ENCODE results near the gene STX4. TPM values are rescaled to one million over a fixed set of nuclear protein-coding genes. Genes with fewer than 3 reads are reported as not detected.
A peak's percentile ranks its signal among the peaks of the same experiment; 100 is the strongest.
"Not testable (repeated sequence)": the region's sequence is repeated elsewhere in the genome, so short reads cannot be mapped to it uniquely, and the experiment has no call there.

STX4 gene
- total RNA-seq, 1 donor from 2014 or later: 26.1 TPM

DNA sequence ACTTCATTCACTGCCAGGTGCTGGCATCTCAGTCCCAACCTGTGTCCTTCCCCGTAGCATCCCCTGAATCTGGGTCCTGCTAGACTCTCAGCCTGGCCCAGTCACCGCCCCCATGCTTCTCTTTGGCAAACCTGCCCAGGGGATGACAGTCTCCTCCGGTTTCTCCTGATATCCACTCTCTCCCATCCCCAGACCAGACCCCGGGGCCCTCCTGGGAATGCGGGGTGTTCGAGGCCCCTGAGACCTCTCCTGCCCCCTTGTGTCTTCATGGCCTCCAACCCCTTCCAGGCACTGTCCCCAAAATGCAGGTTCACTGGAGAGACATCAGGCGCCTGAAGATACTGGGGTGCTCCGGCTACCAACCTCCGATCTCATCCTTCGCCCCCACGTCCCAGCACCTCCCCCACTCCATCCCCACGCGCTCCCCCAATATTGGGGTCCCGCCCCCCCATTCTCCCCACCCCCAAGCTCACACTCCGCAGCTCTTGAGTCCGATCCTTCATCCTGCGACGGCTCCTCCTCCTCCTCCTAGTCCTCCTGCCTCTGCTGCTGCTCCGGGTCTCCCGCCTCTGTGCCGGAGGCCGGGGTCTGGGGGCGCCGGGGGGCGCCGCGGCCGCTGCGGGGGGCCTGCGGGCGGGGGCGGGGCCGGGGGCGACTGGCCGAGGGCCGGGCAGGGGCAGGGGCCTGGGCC, 23.3 kb upstream of the STX4 start:
- H3K4me3 ChIP-seq (ENCODE audit: low read depth, low read length): no peak overlapping the region
- TF ChIP-seq, protein P1, sequence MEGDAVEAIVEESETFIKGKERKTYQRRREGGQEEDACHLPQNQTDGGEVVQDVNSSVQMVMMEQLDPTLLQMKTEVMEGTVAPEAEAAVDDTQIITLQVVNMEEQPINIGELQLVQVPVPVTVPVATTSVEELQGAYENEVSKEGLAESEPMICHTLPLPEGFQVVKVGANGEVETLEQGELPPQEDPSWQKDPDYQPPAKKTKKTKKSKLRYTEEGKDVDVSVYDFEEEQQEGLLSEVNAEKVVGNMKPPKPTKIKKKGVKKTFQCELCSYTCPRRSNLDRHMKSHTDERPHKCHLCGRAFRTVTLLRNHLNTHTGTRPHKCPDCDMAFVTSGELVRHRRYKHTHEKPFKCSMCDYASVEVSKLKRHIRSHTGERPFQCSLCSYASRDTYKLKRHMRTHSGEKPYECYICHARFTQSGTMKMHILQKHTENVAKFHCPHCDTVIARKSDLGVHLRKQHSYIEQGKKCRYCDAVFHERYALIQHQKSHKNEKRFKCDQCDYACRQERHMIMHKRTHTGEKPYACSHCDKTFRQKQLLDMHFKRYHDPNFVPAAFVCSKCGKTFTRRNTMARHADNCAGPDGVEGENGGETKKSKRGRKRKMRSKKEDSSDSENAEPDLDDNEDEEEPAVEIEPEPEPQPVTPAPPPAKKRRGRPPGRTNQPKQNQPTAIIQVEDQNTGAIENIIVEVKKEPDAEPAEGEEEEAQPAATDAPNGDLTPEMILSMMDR (conservative IDR thresholded peaks at IDR 0.05; ENCODE audit: low read depth, low read length): peak; percentile 10
- DNase-seq (ENCODE audit: low read depth): no peak

DNA sequence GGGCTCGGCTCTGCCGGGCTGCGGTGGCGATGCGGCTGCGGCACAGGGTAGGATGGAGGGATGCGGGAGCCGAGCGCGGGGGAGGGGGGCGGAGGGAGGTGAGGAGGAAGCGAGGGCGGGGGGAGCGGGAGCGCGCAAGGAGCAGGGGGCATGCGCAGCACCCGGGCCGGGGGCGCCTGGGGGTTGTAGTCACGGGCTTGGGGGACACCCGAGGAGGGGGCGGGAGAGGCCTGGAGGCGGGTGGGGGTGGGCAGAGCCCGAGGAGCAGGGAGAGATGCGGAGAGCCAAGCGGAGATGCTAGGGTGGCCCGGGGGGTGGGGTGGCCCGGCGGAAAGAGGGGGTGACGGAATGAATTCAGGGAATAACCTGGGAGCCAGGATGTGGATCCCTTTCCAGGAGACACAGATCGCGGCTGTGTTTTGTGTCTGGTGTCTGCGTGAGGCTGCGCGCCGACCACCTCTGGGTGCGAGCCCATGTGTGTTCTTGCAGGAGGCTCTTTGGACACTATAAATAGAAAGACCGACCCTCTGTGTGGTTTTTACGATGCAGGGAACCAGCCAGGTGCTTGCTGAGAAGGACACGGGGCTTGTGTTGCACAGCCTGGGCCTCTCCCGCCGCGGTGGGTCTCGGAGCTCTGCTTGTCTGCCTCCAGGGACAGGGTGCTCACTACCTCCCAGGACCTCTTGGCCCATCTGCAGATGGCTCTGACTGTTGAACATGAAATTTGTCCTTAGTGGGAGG, 22.6 kb upstream of the STX4 start, which contains the start of gene STX1B:
Gene STX1B (minus strand): TSS at position 54 of the 741 bp plus-strand sequence. CDS start 242 bp downstream, outside the sequence.
- DNase-seq (ENCODE audit: low read depth): no peak
- H3K4me3 ChIP-seq (ENCODE audit: low read depth, low read length): peak within 1 kb of the TSS; percentile 7
- TF ChIP-seq, protein P1 (conservative IDR thresholded peaks at IDR 0.05; ENCODE audit: low read depth, low read length): no peak

DNA sequence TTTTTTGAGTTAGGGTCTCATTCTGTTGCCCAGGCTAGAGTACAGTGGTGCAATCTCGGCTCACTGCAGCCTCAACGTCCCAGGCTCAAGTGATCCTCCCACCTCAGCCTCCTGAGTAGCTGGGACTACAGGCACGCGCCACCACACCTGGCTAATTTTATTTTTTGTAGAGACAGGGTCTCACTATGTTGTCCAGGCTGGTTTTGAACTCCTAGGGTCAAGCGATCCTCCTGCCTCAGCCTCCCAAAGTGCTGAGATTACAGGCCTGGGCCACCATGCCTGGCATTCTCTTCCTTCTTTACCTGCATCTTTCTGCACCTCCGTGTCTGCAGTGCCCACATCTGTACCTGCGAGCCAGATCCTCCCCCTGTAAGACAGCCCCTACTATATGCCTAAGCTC, 21.5 kb upstream of the STX4 start:
- not testable (repeated sequence) for H3K4me3 ChIP-seq (ENCODE audit: low read depth, low read length); DNase-seq (ENCODE audit: low read depth)

DNA sequence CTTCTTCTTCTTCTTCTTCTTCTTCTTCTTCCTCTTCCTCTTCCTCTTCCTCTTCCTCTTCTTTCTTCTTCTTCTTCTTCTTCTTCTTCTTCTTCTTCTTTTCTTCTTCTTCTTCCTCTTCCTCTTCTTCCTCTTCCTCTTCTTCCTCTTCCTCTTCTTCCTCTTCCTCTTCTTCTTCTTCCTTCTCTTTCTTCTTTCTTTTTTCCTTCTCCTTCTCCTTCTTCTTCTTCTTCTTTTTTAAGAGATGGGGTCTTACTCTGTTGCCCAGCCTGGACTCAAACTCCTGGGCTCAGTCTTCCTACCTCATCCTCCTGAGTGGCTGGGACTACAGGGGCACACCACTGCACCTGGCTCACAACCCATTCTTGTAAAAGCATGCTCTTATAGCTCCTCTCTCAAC, 20.1 kb upstream of the STX4 start:
- not testable (repeated sequence) for H3K4me3 ChIP-seq (ENCODE audit: low read depth, low read length); DNase-seq (ENCODE audit: low read depth)

DNA sequence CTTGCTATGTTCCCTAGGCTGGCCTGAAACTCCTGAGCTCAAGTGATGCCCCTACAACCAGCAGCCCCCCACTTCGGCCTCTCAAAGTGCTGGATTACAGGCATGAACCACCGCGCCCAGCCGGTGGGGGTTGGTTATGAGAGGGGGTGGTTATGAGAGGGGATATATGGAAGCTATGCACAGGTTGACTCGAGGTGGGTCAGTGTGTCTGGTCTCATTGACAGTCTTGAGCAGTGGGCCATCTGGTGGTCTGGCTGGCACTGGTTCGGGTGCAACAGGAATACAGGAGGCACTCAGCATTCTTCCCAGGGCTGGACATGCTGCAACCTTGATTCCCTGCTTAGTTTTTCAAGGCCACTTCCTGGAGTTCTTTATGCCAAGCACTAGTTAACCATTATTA, 17.3 kb upstream of the STX4 start:
- no peak for DNase-seq (ENCODE audit: low read depth)
- H3K4me3 ChIP-seq (ENCODE audit: low read depth, low read length): no peak overlapping the region
- TF ChIP-seq, protein P1 (conservative IDR thresholded peaks at IDR 0.05; ENCODE audit: low read depth, low read length): peak; percentile 20

DNA sequence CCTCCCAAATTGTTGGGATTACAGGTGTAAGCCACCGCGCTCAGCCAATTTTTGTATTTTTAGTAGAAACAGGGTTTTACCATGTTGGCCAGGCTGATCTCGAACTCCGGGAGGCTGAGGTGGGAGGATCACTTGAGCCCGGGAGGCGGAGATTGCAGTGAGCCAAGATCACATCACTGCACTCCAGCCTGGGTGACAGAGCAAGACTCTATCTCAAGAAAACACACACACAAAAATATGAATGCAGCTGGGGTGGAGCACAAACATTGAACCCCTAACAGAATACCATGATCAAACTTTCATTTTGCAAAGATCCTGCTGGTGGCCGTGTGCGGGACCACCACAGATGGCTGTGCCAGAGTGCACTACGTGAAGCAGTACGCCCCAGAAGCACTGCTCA, 15.6 kb upstream of the STX4 start:
- H3K4me3 ChIP-seq (ENCODE audit: low read depth, low read length); DNase-seq (ENCODE audit: low read depth): not testable (repeated sequence)

DNA sequence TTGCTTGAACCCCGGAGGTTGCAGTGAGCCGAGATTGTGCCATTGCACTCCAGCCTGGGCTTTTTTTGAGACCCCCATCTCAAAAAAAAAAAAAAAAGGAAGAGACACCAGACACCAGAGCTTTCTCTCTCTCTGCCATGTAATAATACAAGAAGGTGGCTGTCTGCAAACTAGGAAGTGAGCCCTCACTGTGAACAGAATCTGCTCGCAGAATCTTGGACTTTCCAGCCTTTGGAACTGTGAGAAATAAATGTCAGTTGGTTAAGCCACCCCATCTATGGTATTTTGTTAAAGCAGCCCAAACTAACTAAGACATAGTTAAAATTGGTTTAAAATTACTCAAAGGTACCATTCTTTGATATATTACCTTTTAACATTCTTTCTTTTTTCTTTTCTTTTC, 12.8 kb upstream of the STX4 start:
- no peak for DNase-seq (ENCODE audit: low read depth)
- TF ChIP-seq, protein P1 (conservative IDR thresholded peaks at IDR 0.05; ENCODE audit: low read depth, low read length): no peak
- no peak overlapping the region for H3K4me3 ChIP-seq (ENCODE audit: low read depth, low read length)

DNA sequence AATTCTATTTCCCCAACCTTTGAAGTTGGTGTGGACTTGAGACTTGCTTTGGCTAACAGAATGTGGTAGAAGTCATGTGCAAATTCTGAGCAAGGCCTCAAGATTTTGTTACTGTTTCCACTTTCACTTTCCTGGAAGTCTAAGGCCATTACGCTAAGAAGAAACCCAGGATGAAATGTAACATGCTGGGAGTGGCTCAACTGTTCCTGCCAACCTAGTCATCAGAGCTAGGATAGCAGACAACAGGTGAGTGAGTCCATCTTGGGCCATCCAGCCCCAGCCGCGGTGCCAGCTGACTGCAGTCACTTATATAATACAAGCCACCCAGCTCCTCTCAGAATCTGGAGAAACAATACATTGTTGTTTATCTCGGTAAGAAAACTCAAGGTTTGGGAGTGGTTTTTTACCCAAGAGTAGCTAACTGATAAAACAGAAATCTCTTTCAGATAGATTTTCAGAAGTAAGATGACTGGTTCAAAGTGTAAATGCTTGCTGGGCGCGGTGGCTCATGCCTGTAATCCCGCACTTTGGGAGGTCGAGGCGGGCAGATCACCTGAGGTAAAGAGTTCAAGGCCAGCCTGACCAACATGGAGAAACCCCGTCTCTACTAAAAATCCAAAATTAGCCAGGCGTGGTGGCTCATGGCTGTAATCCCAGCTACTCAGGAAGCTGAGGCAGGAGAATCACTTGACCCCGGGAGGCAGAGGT, 10.7 kb upstream of the STX4 start:
- TF ChIP-seq, protein P1 (conservative IDR thresholded peaks at IDR 0.05; ENCODE audit: low read depth, low read length): no peak
- DNase-seq (ENCODE audit: low read depth): no peak
- no peak overlapping the region for H3K4me3 ChIP-seq (ENCODE audit: low read depth, low read length)
